OCI-LY3 (cell line): ENCODE measurements around the gene GARNL3.

Experiments used
- CTCF ChIP-seq: fragments of 200-600, 300-600 bp; sonication (generic); IDR thresholded peaks from 2 replicates; pipeline ENCODE4 v1.5.1; 2014; ENCODE audit warnings: antibody characterized with exemption, low read length, low read depth
- EZH2phosphoT487 ChIP-seq: fragments of 200-600 bp; shearing (Covaris generic); IDR thresholded peaks from 2 replicates; pipeline ENCODE4 v1.6.1; 2018; ENCODE audit warnings: antibody characterized with exemption, mixed run types, low read depth

- TF ChIP-seq CTCF (no peak), EZH2phosphoT487 (no peak)
These were observed 16.5 kb downstream of the GARNL3 start for GRCh38 chr9:127280880-127281660.
